Right lobe of liver (tissue), 4 donors: ENCODE data around the gene CYBA.

Source experiments
- CTCF ChIP-seq, 4 donors: fragments of 200-600 bp in 3 of 4; fragments of 450-650 bp in 1 of 4; IDR thresholded peaks; one replicate each; pipeline versions ENCODE4 v1.5.1 to v1.8.0; 2016 to 2022; ENCODE audit warnings: antibody characterized with exemption in 4 of 4, mild to moderate bottlenecking in 2 of 4
- POLR2A ChIP-seq: fragments of 450-650 bp; IDR thresholded peaks from one replicate; pipeline ENCODE4 v1.6.1; 2017; ENCODE audit warnings: antibody characterized with exemption, mild to moderate bottlenecking
- donor health status: DM: no; HTN: no; CAD: no.
- donor health status: DM: no; HTN: no; CAD: no.
- donor health status: DM: no; HTN: yes; CAD: no.

- TF ChIP-seq CTCF (IDR thresholded peaks at IDR 0.05): no peak
- no peak for TF ChIP-seq POLR2A
Measured at GRCh38 chr16:88692861-88693260, 42.0 kb upstream of the CYBA start.
